ENCODE measurements around the gene CAMK1D. TPM values are rescaled to one million over a fixed set of nuclear protein-coding genes. Genes with fewer than 3 reads are reported as not detected.

Gene CAMK1D
- total RNA-seq, 1 donor, result 11.2 TPM

- TF ChIP-seq CTCF (IDR thresholded peaks at IDR 0.05; ENCODE audit: extremely low read depth, low read depth, low read length), result no peak
- H4K20me1 ChIP-seq (ENCODE audit: insufficient read depth, low read length), result no peaks in the 10 kb centered on the region
- H3K36me3 ChIP-seq (ENCODE audit: insufficient read depth, low read length), result no peaks in the 10 kb centered on the region
- H3K27ac ChIP-seq (ENCODE audit: low read depth, low read length), result no peak overlapping the region
- no peak for DNase-seq (ENCODE audit: insufficient read length, low spot score, missing footprints)
- H3K4me2 ChIP-seq (ENCODE audit: insufficient read depth, low read length), result no peak overlapping the region
- no peaks in the 10 kb centered on the region for H3K27me3 ChIP-seq (ENCODE audit: insufficient read depth, low read length)
- no peak overlapping the region for H2AFZ ChIP-seq (ENCODE audit: low read length)
- no peak overlapping the region for H3K4me3 ChIP-seq (ENCODE audit: insufficient read depth, low read length)
- no peaks in the 10 kb centered on the region for H3K79me2 ChIP-seq (ENCODE audit: insufficient read depth, low read length)
- no peaks in the 10 kb centered on the region for H3K4me1 ChIP-seq (ENCODE audit: insufficient read depth, low read length)
- H3K9me3 ChIP-seq (ENCODE audit: low read depth, low read length), result no peaks in the 10 kb centered on the region
Measured at GRCh38 chr10:12796401-12797160, 447.2 kb downstream of the CAMK1D start.

GRCh38 chr10:12797471-12798262 is 448.3 kb downstream of the CAMK1D start:
- Histone ChIP-seq H3K9me3 (ENCODE audit: low read depth, low read length) (no peaks in the 10 kb centered on the region), H2AFZ (ENCODE audit: low read length) (no peak overlapping the region), H3K27me3 (ENCODE audit: insufficient read depth, low read length) (no peaks in the 10 kb centered on the region), H3K27ac (ENCODE audit: low read depth, low read length) (no peak overlapping the region), H3K4me1 (ENCODE audit: insufficient read depth, low read length) (no peaks in the 10 kb centered on the region), H3K36me3 (ENCODE audit: insufficient read depth, low read length) (no peaks in the 10 kb centered on the region), H3K4me2 (ENCODE audit: insufficient read depth, low read length) (no peak overlapping the region), H4K20me1 (ENCODE audit: insufficient read depth, low read length) (no peaks in the 10 kb centered on the region), H3K4me3 (ENCODE audit: insufficient read depth, low read length) (no peak overlapping the region), H3K79me2 (ENCODE audit: insufficient read depth, low read length) (no peaks in the 10 kb centered on the region)
- no peak for TF ChIP-seq CTCF (IDR thresholded peaks at IDR 0.05; ENCODE audit: extremely low read depth, low read depth, low read length)
- DNase-seq (ENCODE audit: insufficient read length, low spot score, missing footprints), result no peak

GRCh38 chr10:12799144-12799543 is 449.8 kb downstream of the CAMK1D start:
- Histone ChIP-seq H3K4me2 (ENCODE audit: insufficient read depth, low read length) (no peak overlapping the region), H2AFZ (ENCODE audit: low read length) (no peak overlapping the region), H3K27me3 (ENCODE audit: insufficient read depth, low read length) (no peaks in the 10 kb centered on the region), H3K79me2 (ENCODE audit: insufficient read depth, low read length) (no peaks in the 10 kb centered on the region), H3K36me3 (ENCODE audit: insufficient read depth, low read length) (no peaks in the 10 kb centered on the region), H3K4me3 (ENCODE audit: insufficient read depth, low read length) (no peak overlapping the region), H4K20me1 (ENCODE audit: insufficient read depth, low read length) (no peaks in the 10 kb centered on the region), H3K27ac (ENCODE audit: low read depth, low read length) (no peak overlapping the region), H3K4me1 (ENCODE audit: insufficient read depth, low read length) (no peaks in the 10 kb centered on the region), H3K9me3 (ENCODE audit: low read depth, low read length) (no peaks in the 10 kb centered on the region)
- DNase-seq (ENCODE audit: insufficient read length, low spot score, missing footprints), result no peak
- TF ChIP-seq CTCF (IDR thresholded peaks at IDR 0.05; ENCODE audit: extremely low read depth, low read depth, low read length), result no peak

GRCh38 chr10:12799714-12800113 is 450.4 kb downstream of the CAMK1D start:
- no peaks in the 10 kb centered on the region for H3K27me3 ChIP-seq (ENCODE audit: insufficient read depth, low read length)
- H3K36me3 ChIP-seq (ENCODE audit: insufficient read depth, low read length), result no peaks in the 10 kb centered on the region
- TF ChIP-seq CTCF (IDR thresholded peaks at IDR 0.05; ENCODE audit: extremely low read depth, low read depth, low read length), result no peak
- no peaks in the 10 kb centered on the region for H3K9me3 ChIP-seq (ENCODE audit: low read depth, low read length)
- no peaks in the 10 kb centered on the region for H4K20me1 ChIP-seq (ENCODE audit: insufficient read depth, low read length)
- H3K27ac ChIP-seq (ENCODE audit: low read depth, low read length), result no peak overlapping the region
- no peaks in the 10 kb centered on the region for H3K4me1 ChIP-seq (ENCODE audit: insufficient read depth, low read length)
- no peak overlapping the region for H3K4me2 ChIP-seq (ENCODE audit: insufficient read depth, low read length)
- no peaks in the 10 kb centered on the region for H3K79me2 ChIP-seq (ENCODE audit: insufficient read depth, low read length)
- no peak overlapping the region for H2AFZ ChIP-seq (ENCODE audit: low read length)
- H3K4me3 ChIP-seq (ENCODE audit: insufficient read depth, low read length), result no peak overlapping the region
- no peak for DNase-seq (ENCODE audit: insufficient read length, low spot score, missing footprints)

All from osteoblast (primary cell).